ENCODE data around the gene VOPP1.

The VOPP1 gene

DNA sequence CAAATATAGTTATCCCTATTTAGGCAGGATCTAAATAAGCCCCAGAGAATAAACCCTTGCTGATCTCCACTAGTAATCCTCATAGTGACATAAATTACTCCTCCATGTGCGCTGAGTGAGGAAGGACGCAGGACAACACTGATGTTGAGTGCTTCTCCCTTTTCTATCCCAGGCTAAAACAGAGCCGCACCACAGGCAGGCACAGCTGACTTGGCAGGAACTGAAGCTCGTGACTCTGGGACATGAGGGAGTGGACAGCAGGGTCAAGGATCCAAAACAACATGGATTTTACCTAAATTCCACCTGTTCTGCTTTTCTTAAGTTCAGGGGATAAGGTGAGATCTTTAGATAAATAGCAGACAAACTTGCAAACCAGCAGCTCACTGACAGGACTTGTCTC is 46.0 kb downstream of the VOPP1 start:
- Histone ChIP-seq H3K4me3 (ENCODE audit: low read length) (no peak overlapping the region), H3K9me2 (replicated peaks; ENCODE audit: insufficient read depth, low read length) (no peaks in the 10 kb centered on the region), H3K27ac (ENCODE audit: low read length) (no peak overlapping the region), H3K9ac (ENCODE audit: low read length) (no peak overlapping the region), H3K27me3 (replicated peaks; ENCODE audit: insufficient read depth, low read length) (no peaks in the 10 kb centered on the region), H3K4me1 (ENCODE audit: low read length) (peaks cover 55% of the 10 kb centered on the region), H3K9me3 (replicated peaks; ENCODE audit: insufficient read depth, low read length) (no peaks in the 10 kb centered on the region), H3K79me2 (ENCODE audit: low read length) (peaks cover 100% of the 10 kb centered on the region), H4K20me1 (ENCODE audit: insufficient read depth, low read length) (no peaks in the 10 kb centered on the region), H3K36me3 (replicated peaks; ENCODE audit: insufficient read depth, low read length) (no peaks in the 10 kb centered on the region; the same call in none of the 2 replicates), H3F3A (ENCODE audit: insufficient read depth, low read length) (peaks cover 7% of the 10 kb centered on the region; the same call in 1 of the 2 replicates), H2AFZ (ENCODE audit: low read length) (no peak overlapping the region), H3K4me2 (ENCODE audit: low read depth, low read length) (no peak overlapping the region)
- no peak for DNase-seq
- TF ChIP-seq, protein P1, sequence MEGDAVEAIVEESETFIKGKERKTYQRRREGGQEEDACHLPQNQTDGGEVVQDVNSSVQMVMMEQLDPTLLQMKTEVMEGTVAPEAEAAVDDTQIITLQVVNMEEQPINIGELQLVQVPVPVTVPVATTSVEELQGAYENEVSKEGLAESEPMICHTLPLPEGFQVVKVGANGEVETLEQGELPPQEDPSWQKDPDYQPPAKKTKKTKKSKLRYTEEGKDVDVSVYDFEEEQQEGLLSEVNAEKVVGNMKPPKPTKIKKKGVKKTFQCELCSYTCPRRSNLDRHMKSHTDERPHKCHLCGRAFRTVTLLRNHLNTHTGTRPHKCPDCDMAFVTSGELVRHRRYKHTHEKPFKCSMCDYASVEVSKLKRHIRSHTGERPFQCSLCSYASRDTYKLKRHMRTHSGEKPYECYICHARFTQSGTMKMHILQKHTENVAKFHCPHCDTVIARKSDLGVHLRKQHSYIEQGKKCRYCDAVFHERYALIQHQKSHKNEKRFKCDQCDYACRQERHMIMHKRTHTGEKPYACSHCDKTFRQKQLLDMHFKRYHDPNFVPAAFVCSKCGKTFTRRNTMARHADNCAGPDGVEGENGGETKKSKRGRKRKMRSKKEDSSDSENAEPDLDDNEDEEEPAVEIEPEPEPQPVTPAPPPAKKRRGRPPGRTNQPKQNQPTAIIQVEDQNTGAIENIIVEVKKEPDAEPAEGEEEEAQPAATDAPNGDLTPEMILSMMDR (IDR thresholded peaks at IDR 0.05; ENCODE audit: low read length), result no peak
- no peak for TF ChIP-seq EZH2 (optimal IDR thresholded peaks at IDR 0.05; ENCODE audit: low read depth, low read length)
- TF ChIP-seq EZH2phosphoT487 (IDR thresholded peaks at IDR 0.05; ENCODE audit: low read length), result no peak

DNA sequence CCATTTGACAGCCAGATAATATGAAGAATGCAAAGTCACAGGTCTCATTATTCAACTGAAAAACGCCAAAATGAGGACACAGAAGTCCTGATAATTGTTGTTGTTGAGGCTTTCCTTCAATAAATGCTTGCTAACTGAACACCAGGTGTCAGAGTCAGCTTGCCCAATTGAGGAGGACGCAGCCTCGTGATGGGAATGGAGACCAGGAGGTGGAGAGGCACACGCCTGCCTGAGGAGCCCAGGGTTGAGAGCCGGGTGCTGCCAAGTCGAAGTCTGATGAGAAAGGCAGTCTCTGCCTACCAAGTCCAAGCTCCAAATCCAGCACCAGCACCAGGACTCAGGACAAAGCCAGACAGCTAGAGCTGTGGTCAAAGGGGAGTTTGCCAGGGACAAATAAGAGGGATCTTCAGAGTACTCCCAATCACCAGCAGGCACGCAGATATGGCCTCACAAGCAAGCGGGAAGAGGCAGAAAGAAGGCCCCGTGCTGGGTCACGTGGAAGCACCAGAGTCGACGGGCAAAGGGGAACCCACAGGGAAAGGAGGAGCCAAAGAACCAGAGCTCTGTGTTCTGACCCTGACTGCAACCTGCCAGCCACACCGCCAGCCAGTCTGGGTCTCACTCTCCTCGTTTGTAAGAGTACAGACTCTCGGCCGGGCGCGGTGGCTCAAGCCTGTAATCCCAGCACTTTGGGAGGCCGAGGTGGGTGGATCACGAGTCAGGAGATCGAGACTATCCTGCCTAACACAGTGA is 47.6 kb downstream of the VOPP1 start:
- TF ChIP-seq EZH2 (optimal IDR thresholded peaks at IDR 0.05; ENCODE audit: low read depth, low read length) (no peak), EZH2phosphoT487 (IDR thresholded peaks at IDR 0.05; ENCODE audit: low read length) (no peak)
- TF ChIP-seq, protein P1 (IDR thresholded peaks at IDR 0.05; ENCODE audit: low read length), result no peak
- Histone ChIP-seq H3K9me3 (replicated peaks; ENCODE audit: insufficient read depth, low read length) (no peaks in the 10 kb centered on the region), H3K27me3 (replicated peaks; ENCODE audit: insufficient read depth, low read length) (no peaks in the 10 kb centered on the region), H4K20me1 (ENCODE audit: insufficient read depth, low read length) (no peaks in the 10 kb centered on the region), H3K4me1 (ENCODE audit: low read length) (peaks cover 46% of the 10 kb centered on the region), H3K4me2 (ENCODE audit: low read depth, low read length) (no peak overlapping the region), H3K27ac (ENCODE audit: low read length) (peak overlapping the region; percentile 1; the same call in 1 of the 2 replicates), H3K9ac (ENCODE audit: low read length) (no peak overlapping the region), H2AFZ (ENCODE audit: low read length) (no peak overlapping the region), H3K4me3 (ENCODE audit: low read length) (no peak overlapping the region), H3K36me3 (replicated peaks; ENCODE audit: insufficient read depth, low read length) (no peaks in the 10 kb centered on the region; the same call in none of the 2 replicates), H3F3A (ENCODE audit: insufficient read depth, low read length) (peaks cover 11% of the 10 kb centered on the region; the same call in 1 of the 2 replicates), H3K9me2 (replicated peaks; ENCODE audit: insufficient read depth, low read length) (no peaks in the 10 kb centered on the region), H3K79me2 (ENCODE audit: low read length) (peaks cover 100% of the 10 kb centered on the region)
- no peak for DNase-seq

DNA sequence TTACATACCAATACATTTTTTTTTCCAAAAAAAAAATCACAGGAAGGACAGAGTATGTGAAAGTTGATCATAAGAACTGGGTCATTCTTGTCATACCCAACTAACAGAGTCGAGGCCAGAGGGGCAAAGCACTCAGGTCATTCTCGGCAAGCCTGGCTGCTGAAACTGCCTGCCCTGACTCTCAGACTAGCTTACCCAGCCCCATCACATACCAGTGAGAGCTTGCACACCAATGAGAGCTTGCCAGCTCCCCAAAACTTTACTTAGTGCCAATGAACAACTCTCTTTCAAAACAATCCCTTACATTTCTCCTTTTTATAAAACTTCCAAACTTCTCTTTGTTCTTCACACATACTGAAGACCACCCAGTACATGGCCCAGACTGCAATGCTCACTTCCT is 48.9 kb downstream of the VOPP1 start:
- TF ChIP-seq, protein P1 (IDR thresholded peaks at IDR 0.05; ENCODE audit: low read length), result no peak
- TF ChIP-seq EZH2phosphoT487 (IDR thresholded peaks at IDR 0.05; ENCODE audit: low read length) (no peak), EZH2 (optimal IDR thresholded peaks at IDR 0.05; ENCODE audit: low read depth, low read length) (no peak)
- no peak overlapping the region for H3K4me2 ChIP-seq (ENCODE audit: low read depth, low read length)
- H3K79me2 ChIP-seq (ENCODE audit: low read length), result peaks cover 100% of the 10 kb centered on the region
- H3K4me1 ChIP-seq (ENCODE audit: low read length), result peaks cover 50% of the 10 kb centered on the region
- H4K20me1 ChIP-seq (ENCODE audit: insufficient read depth, low read length), result no peaks in the 10 kb centered on the region
- no peaks in the 10 kb centered on the region for H3K9me3 ChIP-seq (replicated peaks; ENCODE audit: insufficient read depth, low read length)
- no peak overlapping the region for H2AFZ ChIP-seq (ENCODE audit: low read length)
- peaks cover 9% of the 10 kb centered on the region for H3K36me3 ChIP-seq (replicated peaks; ENCODE audit: insufficient read depth, low read length)
- no peak overlapping the region for H3K4me3 ChIP-seq (ENCODE audit: low read length)
- DNase-seq, result no peak
- peak overlapping the region; percentile 15; the same call in 1 of the 2 replicates for H3K9ac ChIP-seq (ENCODE audit: low read length)
- no peaks in the 10 kb centered on the region for H3K27me3 ChIP-seq (replicated peaks; ENCODE audit: insufficient read depth, low read length)
- peak overlapping the region; percentile 27; the same call in 1 of the 2 replicates for H3K27ac ChIP-seq (ENCODE audit: low read length)
- no peaks in the 10 kb centered on the region for H3K9me2 ChIP-seq (replicated peaks; ENCODE audit: insufficient read depth, low read length)
- peaks cover 16% of the 10 kb centered on the region; the same call in 1 of the 2 replicates for H3F3A ChIP-seq (ENCODE audit: insufficient read depth, low read length)
